Omental fat pad (tissue), 4 donors: Measurements from ENCODE around the gene IRX2. TPM values are rescaled to one million over a fixed set of nuclear protein-coding genes. Genes with fewer than 3 reads are reported as not detected.

Experiments used
- ATAC-seq: fragments of 150-250 bp; one replicate; pipeline ENCODE4 v1.9.1; 2016; ENCODE audit warnings: mild to moderate bottlenecking, moderate library complexity; ENCODE audit not compliant: low FRiP score
- DNase-seq: peaks from one replicate; pipeline ENCODE4 v3.0.0-alpha.2; 2019; ENCODE audit warnings: low spot score
- CTCF ChIP-seq, 3 donors: fragments of 450-650 bp; IDR thresholded peaks; one replicate each; pipeline ENCODE4 v1.5.1; 2016 to 2017; ENCODE audit warnings: antibody characterized with exemption in 3 of 3, mild to moderate bottlenecking in 3 of 3, moderate library complexity in 2 of 3
- total RNA-seq, 4 donors: library from RNA; depleted of rRNA; stranded (reverse); fragments of >200 nt; gene quantifications; one replicate each; pipeline ENCODE4 v1.1.0, GENCODE V29; 2016

Gene IRX2
- under 1 TPM in 3 of 4 donors, not detected in 1; 0.19 to 0.84 (median 0.63) TPM for total RNA-seq

GRCh38 chr5:2751592-2752021, at the start of gene IRX2:
IRX2 (minus strand) TSS chr5:2751677; CDS start chr5:2751413, 264 bp downstream.
- no peak for DNase-seq
- ATAC-seq: no peak
- no peak for TF ChIP-seq CTCF (IDR thresholded peaks at IDR 0.05)

GRCh38 chr5:2800035-2800434, 48.6 kb upstream of the IRX2 start:
- DNase-seq (no peak), ATAC-seq (no peak)
- no peak for TF ChIP-seq CTCF (IDR thresholded peaks at IDR 0.05)

GRCh38 chr5:2797981-2798380, 46.5 kb upstream of the IRX2 start:
- no peak for ATAC-seq
- no peak for TF ChIP-seq CTCF (IDR thresholded peaks at IDR 0.05)
- DNase-seq: no peak

GRCh38 chr5:2797160-2797559, 45.7 kb upstream of the IRX2 start:
- DNase-seq (no peak), ATAC-seq (no peak)
- no peak for TF ChIP-seq CTCF (IDR thresholded peaks at IDR 0.05)

GRCh38 chr5:2783223-2783622, 31.7 kb upstream of the IRX2 start:
- ATAC-seq (no peak), DNase-seq (no peak)
- no peak for TF ChIP-seq CTCF (IDR thresholded peaks at IDR 0.05)

GRCh38 chr5:2782658-2783057, 31.2 kb upstream of the IRX2 start:
- no peak for TF ChIP-seq CTCF (IDR thresholded peaks at IDR 0.05)
- ATAC-seq (no peak), DNase-seq (no peak)

GRCh38 chr5:2780421-2781171, 29.1 kb upstream of the IRX2 start:
- DNase-seq (no peak), ATAC-seq (no peak)

More at GRCh38 chr5:2780421-2781171, 29.1 kb upstream of the IRX2 start:
- TF ChIP-seq CTCF (IDR thresholded peaks at IDR 0.05): no peak
